Nephron (organoid): Measurements from ENCODE around the gene FABP7.

Experiments
- H3K27ac Mint-ChIP-seq, 3 experiments: 2 replicates each; pipeline ENCODE4 v1.8.0; 2020; ENCODE audit warnings: mixed read lengths in 3 of 3, mild to moderate bottlenecking in 2 of 3, moderate library complexity in 1 of 3
- H3K27me3 Mint-ChIP-seq: 2 replicates; pipeline ENCODE4 v1.8.0; 2021; ENCODE audit warnings: low read depth, mild to moderate bottlenecking, moderate library complexity, mixed read lengths
- H3K36me3 Mint-ChIP-seq: 2 replicates; pipeline ENCODE4 v1.8.0; 2020; ENCODE audit warnings: low read depth, mixed read lengths
- H3K4me1 Mint-ChIP-seq: 2 replicates; pipeline ENCODE4 v1.8.0; 2020; ENCODE audit warnings: mixed read lengths
- H3K4me3 Mint-ChIP-seq, 3 experiments: 2 replicates each; pipeline ENCODE4 v1.8.0; 2020; ENCODE audit warnings: mild to moderate bottlenecking in 3 of 3, mixed read lengths in 3 of 3, moderate library complexity in 2 of 3
- H3K9me3 Mint-ChIP-seq: 2 replicates; pipeline ENCODE4 v1.8.0; 2020; ENCODE audit warnings: mixed read lengths
- CTCF ChIP-seq, 3 experiments: fragments of 200-600 bp; sonication (generic); IDR thresholded peaks; one replicate each; pipeline ENCODE4 v1.5.0; 2021; ENCODE audit warnings: antibody characterized with exemption in 3 of 3; ENCODE audit not compliant: unreplicated experiment in 3 of 3

Gene FABP7

GRCh38 chr6:122809691-122810090 lies 30.2 kb downstream of the FABP7 start:
- Mint-ChIP-seq H3K27me3 (no peaks in the 10 kb centered on the region), H3K4me3 (no peak overlapping the region), H3K9me3 (no peaks in the 10 kb centered on the region), H3K36me3 (peaks cover 14% of the 10 kb centered on the region), H3K27ac (no peak overlapping the region), H3K4me1 (peaks cover 7% of the 10 kb centered on the region)
- no peak for TF ChIP-seq CTCF (IDR thresholded peaks at IDR 0.05; ENCODE audit: unreplicated experiment in 3 of 3)

- Mint-ChIP-seq H3K36me3 (peaks cover 9% of the 10 kb centered on the region), H3K4me1 (peaks cover 2% of the 10 kb centered on the region), H3K9me3 (no peaks in the 10 kb centered on the region), H3K4me3 (no peak overlapping the region), H3K27me3 (no peaks in the 10 kb centered on the region), H3K27ac (no peak overlapping the region)
- no peak for TF ChIP-seq CTCF (IDR thresholded peaks at IDR 0.05; ENCODE audit: unreplicated experiment in 3 of 3)
These were observed 30.7 kb downstream of the FABP7 start for GRCh38 chr6:122810189-122810588.

GRCh38 chr6:122817358-122817757 lies 37.8 kb downstream of the FABP7 start:
- Mint-ChIP-seq H3K27ac (no peak overlapping the region), H3K9me3 (no peaks in the 10 kb centered on the region), H3K36me3 (no peaks in the 10 kb centered on the region), H3K4me3 (no peak overlapping the region), H3K27me3 (no peaks in the 10 kb centered on the region), H3K4me1 (no peaks in the 10 kb centered on the region)
- TF ChIP-seq CTCF (IDR thresholded peaks at IDR 0.05; ENCODE audit: unreplicated experiment in 3 of 3) = no peak

- no peak for TF ChIP-seq CTCF (IDR thresholded peaks at IDR 0.05; ENCODE audit: unreplicated experiment in 3 of 3)
- Mint-ChIP-seq H3K9me3 (no peaks in the 10 kb centered on the region), H3K27ac (no peak overlapping the region), H3K36me3 (no peaks in the 10 kb centered on the region), H3K4me3 (no peak overlapping the region), H3K4me1 (no peaks in the 10 kb centered on the region), H3K27me3 (no peaks in the 10 kb centered on the region)
These were observed 38.2 kb downstream of the FABP7 start for GRCh38 chr6:122817766-122818165.

- Mint-ChIP-seq H3K36me3 (no peaks in the 10 kb centered on the region), H3K4me1 (no peaks in the 10 kb centered on the region), H3K4me3 (no peak overlapping the region), H3K27ac (no peak overlapping the region), H3K9me3 (no peaks in the 10 kb centered on the region), H3K27me3 (no peaks in the 10 kb centered on the region)
- no peak for TF ChIP-seq CTCF (IDR thresholded peaks at IDR 0.05; ENCODE audit: unreplicated experiment in 3 of 3)
These were observed 39.4 kb downstream of the FABP7 start for GRCh38 chr6:122818866-122819265.

GRCh38 chr6:122821095-122821494 lies 41.6 kb downstream of the FABP7 start:
- TF ChIP-seq CTCF (IDR thresholded peaks at IDR 0.05; ENCODE audit: unreplicated experiment in 3 of 3) = no peak
- H3K4me1 Mint-ChIP-seq = no peaks in the 10 kb centered on the region
- no peak overlapping the region for H3K4me3 Mint-ChIP-seq
- H3K9me3 Mint-ChIP-seq = no peaks in the 10 kb centered on the region
- H3K27me3 Mint-ChIP-seq = no peaks in the 10 kb centered on the region
- no peak overlapping the region for H3K27ac Mint-ChIP-seq
- no peaks in the 10 kb centered on the region for H3K36me3 Mint-ChIP-seq
